ENCODE results near the gene CNTN2. TPM values are rescaled to one million over a fixed set of nuclear protein-coding genes. Genes with fewer than 3 reads are reported as not detected.

Gene CNTN2
- total and polyA plus RNA-seq, 2 of the 8 experiments (the other 6 are each of a cell fraction or from before 2014, with no cell fraction given) = 1.2 to 3.9 TPM

- H4K5ac ChIP-seq (ENCODE audit: insufficient read length, low read depth, low read length) = no peak overlapping the region
- no peak overlapping the region for H2BK20ac ChIP-seq (ENCODE audit: low read length)
- H4K20me1 ChIP-seq (replicated peaks in 1 of 2; ENCODE audit: control insufficient read depth in 1 of 2, insufficient read depth in 2 of 2, low read length in 2 of 2) = peaks cover 0 to 1% of the 10 kb centered on the region in 2 experiments
- ChIA-PET CTCF (ENCODE audit: partially characterized antibody) (interaction anchor here (0.7 to 38.9 kb wide), 5 partner anchors 9 to 248 kb away, joined by 4 to 1336 read pairs (median 8); no protein-coding TSS in a partner anchor), POLR2A (ENCODE audit: partially characterized antibody) (interaction anchor here (0.7 to 1.3 kb wide), 3 partner anchors 9 to 120 kb away, joined by 3 read pairs; no protein-coding TSS in a partner anchor)
- H2AK5ac ChIP-seq (ENCODE audit: low read depth, low read length) = no peak overlapping the region
- no peaks in the 10 kb centered on the region for H3K79me1 ChIP-seq (ENCODE audit: low read depth, low read length)
- no peak overlapping the region for H2BK15ac ChIP-seq (ENCODE audit: low read length)
- no peak overlapping the region for H2BK120ac ChIP-seq (replicated peaks; ENCODE audit: low read depth, low read length)
- 84% methylated on average over 2 of the region's 2 CpGs; no CpG with 5 or more reads in 1 of the 2 experiments for WGBS, 2 experiments (ENCODE audit: extremely low coverage in 1 of 2, insufficient coverage in 1 of 2, insufficient read length in 1 of 2, insufficient replicate concordance in 2 of 2, low coverage in 1 of 2, low lambda C conversion rate in 2 of 2, missing lambda C conversion rate in 1 of 2)
- no peaks in the 10 kb centered on the region for H3K23me2 ChIP-seq (ENCODE audit: low read depth, low read length)
- no peaks in the 10 kb centered on the region for H3K4me1 ChIP-seq (replicated peaks in 1 of 4; ENCODE audit: control insufficient read depth in 3 of 4, insufficient read depth in 4 of 4, low read length in 3 of 4)
- H3K23ac ChIP-seq (ENCODE audit: insufficient read length) = no peak overlapping the region
- no peaks in the 10 kb centered on the region for H3K79me2 ChIP-seq (ENCODE audit: control insufficient read depth in 1 of 2, insufficient read depth in 2 of 2, low read length in 2 of 2)
- no peak overlapping the region for H4K8ac ChIP-seq (ENCODE audit: extremely low read depth, insufficient read depth, low read length)
- no peaks in the 10 kb centered on the region for H3K27me3 ChIP-seq (replicated peaks in 1 of 4; ENCODE audit: control insufficient read depth in 3 of 4, extremely low read depth in 1 of 4, insufficient read depth in 3 of 4, low read length in 3 of 4)
- no peak overlapping the region for H3K9ac ChIP-seq (replicated peaks in 1 of 4; ENCODE audit: extremely low read depth in 1 of 4, low read depth in 3 of 4, low read length in 3 of 4)
- FAIRE-seq = no peak
- no peak overlapping the region for H3K4ac ChIP-seq (replicated peaks; ENCODE audit: insufficient read length, low read depth, low read length)
- no peaks in the 10 kb centered on the region for H3K36me3 ChIP-seq (ENCODE audit: control insufficient read depth in 2 of 4, insufficient read depth in 4 of 4, low read length in 3 of 4)
- no peaks in the 10 kb centered on the region for H3K9me3 ChIP-seq (ENCODE audit: insufficient read depth in 2 of 2, low read depth in 1 of 2, low read length in 1 of 2)
- H3K18ac ChIP-seq (ENCODE audit: extremely low read depth, low read length) = no peak overlapping the region
- no peak overlapping the region for H2BK12ac ChIP-seq (ENCODE audit: low read depth, low read length)
- H2BK5ac ChIP-seq (ENCODE audit: low read depth, low read length) = no peak overlapping the region
- H3K14ac ChIP-seq (ENCODE audit: insufficient read length) = no peak overlapping the region
- H4K91ac ChIP-seq (replicated peaks; ENCODE audit: insufficient read length, low read length) = no peak overlapping the region
- H3K56ac ChIP-seq (replicated peaks; ENCODE audit: insufficient read length, low read depth, low read length) = no peak overlapping the region
- no peak for DNase-seq (ENCODE audit: low read depth in 1 of 2, low spot score in 2 of 2)
- no peak overlapping the region for H3K4me3 ChIP-seq (ENCODE audit: extremely low read depth in 1 of 4, insufficient read depth in 2 of 4, low read depth in 3 of 4, low read length in 4 of 4)
- H2AFZ ChIP-seq (ENCODE audit: low read length) = no peak overlapping the region
- no peak overlapping the region for H3K4me2 ChIP-seq (ENCODE audit: insufficient read depth in 1 of 2, low read depth in 2 of 2, low read length in 2 of 2)
- no peak overlapping the region for H3K27ac ChIP-seq (ENCODE audit: low read depth, low read length)
- TF ChIP-seq POLR2AphosphoS5 (IDR thresholded peaks at IDR 0.05; ENCODE audit: low read depth, low read length) (no peak), MAFK (IDR thresholded peaks at IDR 0.05; ENCODE audit: low read depth, low read length) (no peak), SIRT6 (IDR thresholded peaks at IDR 0.05; ENCODE audit: low read length) (no peak), KDM1A (IDR thresholded peaks at IDR 0.05; ENCODE audit: borderline replicate concordance, low read length) (no peak), TCF12 (IDR thresholded peaks at IDR 0.05; ENCODE audit: low read depth, low read length) (no peak), BCL11A (IDR thresholded peaks at IDR 0.05; ENCODE audit: low read depth in 2 of 2, low read length in 2 of 2) (no peak), SRF (IDR thresholded peaks at IDR 0.05; ENCODE audit: low read depth, low read length) (no peak), HDAC2 (IDR thresholded peaks at IDR 0.05; ENCODE audit: borderline replicate concordance in 1 of 2, low read depth in 2 of 2, low read length in 2 of 2) (no peak), GTF2F1 (IDR thresholded peaks at IDR 0.05; ENCODE audit: borderline replicate concordance, low read depth, low read length) (no peak), FOSL1 (IDR thresholded peaks at IDR 0.05; ENCODE audit: insufficient read depth, low read depth, low read length) (no peak), CEBPB (IDR thresholded peaks at IDR 0.05; ENCODE audit: low read depth, low read length) (no peak), NANOG (IDR thresholded peaks at IDR 0.05; ENCODE audit: insufficient read depth, low read depth, low read length, poor library complexity, severe bottlenecking) (no peak), BRCA1 (IDR thresholded peaks at IDR 0.05; ENCODE audit: low read depth, low read length) (no peak)
Measured at GRCh38 chr1:205071028-205071409, 28.0 kb downstream of the CNTN2 start.

All from H1 (cell line).